ENCODE data around the gene COPS2.
"Not testable (repeated sequence)": the region's sequence is repeated elsewhere in the genome, so short reads cannot be mapped to it uniquely, and the experiment has no call there.

The COPS2 gene

DNA sequence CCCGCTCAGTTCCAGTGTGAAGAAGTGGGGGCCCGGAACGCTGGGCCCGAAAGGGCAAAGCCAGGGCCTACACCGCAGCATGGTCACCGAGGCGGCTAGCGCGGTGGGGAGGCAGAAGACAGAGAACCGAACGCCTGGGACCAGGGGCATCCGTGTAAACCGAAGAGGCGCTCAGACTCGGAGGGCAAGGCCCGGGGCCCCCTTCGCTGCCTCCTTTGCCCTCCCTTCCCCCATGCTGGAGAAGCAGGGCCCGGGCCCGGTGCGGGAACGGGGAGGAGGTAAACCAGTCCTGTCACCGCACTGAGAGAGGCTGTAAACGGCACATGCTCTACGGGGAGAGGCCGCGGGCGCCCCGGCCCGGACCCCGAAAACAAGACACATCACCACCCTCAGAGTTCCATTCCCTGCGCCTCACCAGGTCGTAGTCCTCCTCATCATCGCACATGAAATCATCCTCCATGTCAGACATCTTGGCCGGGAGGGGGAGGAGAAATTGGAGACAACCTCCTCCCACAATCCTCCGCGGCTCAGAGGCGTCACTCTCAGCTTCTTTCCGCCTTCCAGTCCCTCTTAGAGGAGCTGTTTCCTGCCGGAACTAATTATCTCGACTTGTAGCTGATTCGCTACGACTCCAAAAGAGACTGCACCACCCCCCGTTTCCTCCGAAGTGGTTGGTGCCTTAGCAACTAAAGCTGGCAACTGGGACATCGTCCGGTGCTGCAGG, at the start of gene COPS2:
Gene COPS2, minus strand, starts transcription at position 490 of the 724 bp plus-strand sequence. Its CDS starts 21 bp downstream, at position 469.
- DNase-seq, result peak; percentile 91

- no peak for DNase-seq
Observed at GRCh38 chr15:49200347-49200746, 44.9 kb upstream of the COPS2 start.

GRCh38 chr15:49199666-49200065, 44.3 kb upstream of the COPS2 start:
- no peak for DNase-seq

DNA sequence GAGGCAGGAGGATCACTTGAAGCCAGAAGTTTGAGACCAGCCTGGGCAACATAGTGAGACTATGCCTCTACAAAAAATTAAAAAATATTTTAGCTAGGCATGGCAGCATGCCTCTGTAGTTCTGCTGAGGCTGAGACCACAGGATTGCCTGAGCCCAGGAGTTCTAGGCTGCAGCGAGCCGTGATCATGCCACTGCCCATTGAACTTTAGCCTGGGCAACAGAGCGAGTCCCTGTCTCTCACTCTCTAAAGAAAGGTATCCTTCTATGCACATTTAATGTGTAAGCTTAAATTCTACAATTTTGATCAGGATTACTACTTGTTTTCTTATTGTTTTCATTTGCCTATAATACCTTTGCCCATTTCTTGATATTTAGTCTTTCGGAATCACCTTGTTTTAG, 41.5 kb upstream of the COPS2 start:
- no peak for DNase-seq

DNA sequence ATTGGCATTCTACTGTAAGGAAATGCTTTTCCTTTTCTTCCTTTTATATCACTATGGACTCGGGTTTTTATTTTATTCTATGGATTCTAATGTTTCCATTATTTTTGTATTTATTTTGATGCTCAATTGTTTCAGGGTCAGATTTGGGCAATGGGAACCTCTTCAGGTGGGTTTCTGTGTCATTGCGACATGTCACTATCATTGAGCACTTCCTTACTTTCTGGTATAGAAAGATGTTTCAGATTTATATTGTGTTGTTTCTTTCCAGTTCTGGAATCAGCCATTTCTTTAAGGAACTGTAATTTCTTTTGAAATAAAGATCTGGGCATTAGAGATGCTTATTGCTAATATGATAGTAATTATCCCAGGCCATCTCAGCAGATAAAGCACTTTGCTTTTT, 36.5 kb upstream of the COPS2 start:
- DNase-seq, result no peak

GRCh38 chr15:49190586-49190985, 35.2 kb upstream of the COPS2 start:
- DNase-seq, result no peak

GRCh38 chr15:49189631-49190030, 34.2 kb upstream of the COPS2 start:
- no peak for DNase-seq

DNA sequence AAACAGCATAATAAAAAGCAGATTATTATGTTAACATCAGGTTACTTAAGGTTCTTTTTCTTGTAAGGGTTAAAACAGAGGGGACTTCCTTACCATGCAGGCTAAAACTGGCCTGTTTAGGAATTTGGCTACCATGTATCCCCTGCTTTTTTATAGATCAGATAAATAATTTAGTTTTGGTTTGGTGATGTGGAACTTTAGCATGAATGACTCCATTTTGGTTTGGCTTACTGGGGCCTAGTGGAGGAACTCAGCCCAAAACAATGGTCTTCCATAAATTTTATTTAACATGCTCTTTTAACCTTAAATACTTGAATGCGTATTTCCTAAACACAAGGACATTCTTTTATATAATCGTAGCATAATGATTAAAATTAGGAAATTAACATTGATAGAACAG, 33.5 kb upstream of the COPS2 start:
- DNase-seq, result no peak

DNA sequence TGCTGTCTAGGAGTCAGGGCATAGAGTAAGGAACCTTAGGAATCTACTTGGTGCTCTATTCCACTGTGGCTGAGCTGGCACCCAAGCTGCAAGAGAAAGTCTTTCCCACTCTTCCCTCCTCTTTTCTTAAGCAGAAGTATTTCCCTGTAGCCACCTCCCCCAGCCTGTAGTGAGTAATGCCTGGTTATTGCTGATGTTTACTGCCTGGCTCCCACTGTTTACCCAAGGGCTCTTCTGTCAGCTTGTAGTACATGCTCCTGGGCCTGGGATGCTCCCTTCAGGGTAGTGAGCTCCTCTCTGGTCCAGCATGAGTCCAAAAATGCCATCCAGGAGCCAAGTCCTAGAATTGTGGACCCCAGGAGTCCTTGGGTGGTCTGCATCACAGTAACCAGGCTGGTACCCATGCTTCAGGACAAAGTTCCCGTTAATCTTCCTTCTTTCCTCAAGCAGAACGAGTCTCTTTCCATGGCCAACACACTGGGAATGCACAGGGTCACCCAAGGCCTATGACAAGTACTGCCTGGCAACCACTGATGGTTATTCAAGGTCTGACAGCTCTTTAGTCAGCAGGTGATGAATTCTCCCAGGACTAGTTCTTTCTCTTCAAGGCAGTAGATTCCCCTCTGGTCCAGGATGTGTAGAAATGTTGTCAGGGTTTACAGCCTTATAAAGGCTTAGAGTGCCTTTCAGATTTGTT, 32.3 kb upstream of the COPS2 start:
- DNase-seq, result no peak

DNA sequence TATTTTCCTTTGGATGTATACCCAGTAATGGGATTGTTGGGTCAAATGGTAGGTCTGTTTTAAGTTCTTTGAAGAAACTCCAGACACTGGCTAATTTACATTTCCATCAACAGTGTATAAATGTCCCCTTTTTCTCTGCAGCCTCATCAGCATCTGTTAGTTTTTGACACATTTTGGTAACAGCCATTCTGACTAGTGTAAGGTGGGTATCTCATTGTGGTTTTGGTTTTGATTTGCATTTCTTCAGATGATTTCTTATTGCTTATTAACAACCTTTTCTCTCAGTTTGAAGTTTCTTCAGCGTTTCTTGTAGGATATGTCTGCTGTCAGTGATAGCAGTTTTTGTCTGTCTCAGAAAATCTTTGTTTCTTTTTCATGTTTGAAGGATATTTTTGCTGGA, 30.1 kb upstream of the COPS2 start:
- DNase-seq, result no peak

DNA sequence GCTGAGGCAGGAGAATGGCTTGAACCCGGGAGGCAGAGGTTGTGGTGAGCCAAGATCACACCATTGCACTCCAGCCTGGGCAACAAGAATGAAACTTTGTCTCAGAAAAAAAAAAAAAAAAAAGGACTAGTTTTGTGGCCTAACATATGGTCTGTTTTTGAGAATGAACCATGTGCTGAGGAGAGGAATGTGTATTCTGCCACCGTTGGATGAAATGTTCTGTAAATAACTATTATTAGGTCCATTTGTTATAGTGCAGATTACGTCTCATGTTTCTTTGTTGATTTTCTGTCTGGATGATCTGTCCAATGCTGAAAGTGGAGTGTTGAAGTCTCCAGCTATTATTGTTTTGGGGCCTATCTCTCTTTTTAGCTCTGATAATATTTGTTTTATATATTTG, 28.3 kb upstream of the COPS2 start:
- DNase-seq, result not testable (repeated sequence)

DNA sequence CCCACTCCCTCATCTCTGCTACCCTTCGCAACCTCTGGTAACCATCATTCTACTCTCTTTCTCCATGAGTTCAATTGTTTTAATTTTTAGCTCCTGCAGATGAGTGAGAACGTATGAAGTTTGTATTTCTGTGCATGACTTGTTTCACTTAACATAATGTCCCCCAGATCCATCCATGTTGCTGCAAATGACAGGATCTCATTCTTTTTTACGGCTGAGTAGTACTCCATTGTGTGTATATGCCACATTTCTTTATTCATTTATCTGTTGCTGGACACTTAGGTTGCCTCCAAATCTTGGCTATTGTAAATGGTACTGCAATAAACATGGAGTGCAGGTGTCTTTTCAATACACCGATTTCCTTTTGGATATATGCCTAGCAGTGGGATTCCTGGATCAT, 26.7 kb upstream of the COPS2 start:
- no peak for DNase-seq

- no peak for DNase-seq
Observed at GRCh38 chr15:49179433-49180190, 24.2 kb upstream of the COPS2 start.

DNA sequence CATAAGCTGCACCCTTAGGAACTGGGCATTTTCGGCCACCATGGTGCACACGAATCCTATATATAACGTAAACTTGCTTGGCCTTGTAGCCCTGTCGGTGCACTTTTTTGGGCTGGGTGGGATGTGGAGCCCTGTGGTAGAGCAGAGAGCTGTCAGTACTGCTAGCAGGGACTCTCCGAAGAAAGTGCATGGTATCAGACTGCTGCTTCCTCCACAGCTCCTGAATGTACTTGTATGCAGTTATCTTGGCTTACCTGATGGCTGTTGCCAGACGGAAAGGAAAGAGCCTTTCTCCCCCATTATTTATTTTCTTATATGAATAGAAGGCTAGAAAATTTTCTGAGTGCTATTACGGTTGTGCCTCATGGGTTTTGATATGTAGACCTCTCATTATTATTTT, 23.1 kb upstream of the COPS2 start:
- no peak for DNase-seq

DNA sequence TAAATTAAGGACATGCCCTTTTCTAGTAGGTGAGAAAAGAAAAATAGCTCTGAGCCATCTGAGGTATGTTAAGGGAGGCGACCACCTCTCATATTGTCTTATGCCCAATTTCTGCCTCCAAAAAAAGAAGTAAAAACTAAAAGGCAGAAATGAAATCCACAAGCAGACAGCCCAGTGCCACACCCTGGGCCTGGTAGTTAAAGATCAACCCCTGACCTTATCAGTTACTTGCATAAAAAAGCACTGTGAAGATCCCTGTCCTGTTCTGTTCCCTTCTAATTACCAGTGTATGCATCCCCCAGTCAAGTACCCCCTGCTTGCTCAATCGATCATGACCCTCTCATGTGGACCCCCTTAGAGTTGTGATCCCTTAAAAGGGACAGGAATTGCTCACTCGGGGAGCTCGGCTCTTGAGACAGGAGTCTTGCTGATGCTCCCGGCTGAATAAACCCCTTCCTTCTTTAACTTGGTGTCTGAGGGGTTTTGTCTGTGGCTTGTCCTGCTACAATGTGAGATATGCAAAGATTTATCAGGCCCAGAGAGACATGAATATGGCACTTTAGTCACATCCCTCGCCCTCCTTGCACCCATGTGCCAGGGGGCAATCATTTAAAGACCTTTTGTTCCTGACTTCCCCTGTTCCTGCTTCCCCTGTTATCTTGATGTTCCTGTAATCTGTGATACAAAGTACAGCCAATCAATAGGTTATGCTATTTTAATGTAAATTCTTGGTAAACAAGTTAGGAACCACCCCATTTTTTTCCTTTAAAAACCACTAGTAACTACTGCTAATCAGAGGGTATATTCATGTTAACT, 20.4 kb upstream of the COPS2 start:
- DNase-seq, result not testable (repeated sequence)

- no peak for DNase-seq
Observed at GRCh38 chr15:49174902-49175301, 19.5 kb upstream of the COPS2 start.

DNA sequence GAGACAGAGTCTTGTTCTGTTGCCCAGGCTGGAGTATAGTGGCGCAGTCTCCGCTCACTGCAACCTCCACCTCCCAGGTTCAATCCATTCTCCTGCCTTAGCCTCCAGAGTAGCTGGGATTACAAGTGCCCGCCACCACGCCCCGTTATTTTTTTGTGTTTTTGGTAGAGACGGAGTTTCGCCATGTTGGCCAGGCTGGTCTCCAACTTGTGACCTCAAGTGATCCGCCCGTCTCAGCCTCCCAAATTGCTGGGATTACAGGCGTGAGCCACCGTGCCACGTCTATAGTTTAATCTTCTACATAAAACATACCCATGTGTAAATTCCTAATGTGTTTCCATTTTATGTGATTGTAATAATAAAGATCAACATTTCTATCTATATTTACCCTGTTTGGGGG, 16.4 kb upstream of the COPS2 start:
- no peak for DNase-seq

- peak; percentile 57 for DNase-seq
Observed at GRCh38 chr15:49169880-49170597, 14.6 kb upstream of the COPS2 start, which contains the start of gene GALK2. Gene GALK2, plus strand, starts transcription at chr15:49170247. Its CDS starts 76 bp downstream, at chr15:49170323.

GRCh38 chr15:49168016-49168415, 12.6 kb upstream of the COPS2 start:
- no peak for DNase-seq

GRCh38 chr15:49164865-49165264, 9.5 kb upstream of the COPS2 start:
- DNase-seq, result no peak

DNA sequence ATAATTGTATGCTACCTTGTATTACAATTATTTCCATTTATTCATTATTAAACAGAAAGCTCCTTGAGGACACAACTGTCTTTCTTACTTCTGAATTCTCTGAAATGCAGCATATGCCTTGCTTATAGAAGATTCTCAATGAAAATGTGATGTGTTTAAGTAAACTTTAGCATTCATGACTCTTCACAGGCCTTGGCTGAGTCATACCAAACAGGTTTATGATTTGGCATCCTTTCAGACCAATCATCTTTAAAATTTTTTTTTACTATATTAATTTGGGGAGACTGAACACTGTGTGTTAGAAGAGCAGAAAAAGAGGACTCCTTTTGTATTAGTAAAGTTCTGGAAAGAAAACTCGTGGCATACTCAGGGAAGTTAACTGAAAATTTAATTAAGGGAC, 8.3 kb upstream of the COPS2 start:
- DNase-seq, result no peak

Measured in activated T-cell treated with anti-CD3 and anti-CD28 coated beads for 4 hours (primary cell).